ENCODE results near the gene TLE4.
"Not testable (repeated sequence)": the region's sequence is repeated elsewhere in the genome, so short reads cannot be mapped to it uniquely, and the experiment has no call there.

The TLE4 gene

DNA sequence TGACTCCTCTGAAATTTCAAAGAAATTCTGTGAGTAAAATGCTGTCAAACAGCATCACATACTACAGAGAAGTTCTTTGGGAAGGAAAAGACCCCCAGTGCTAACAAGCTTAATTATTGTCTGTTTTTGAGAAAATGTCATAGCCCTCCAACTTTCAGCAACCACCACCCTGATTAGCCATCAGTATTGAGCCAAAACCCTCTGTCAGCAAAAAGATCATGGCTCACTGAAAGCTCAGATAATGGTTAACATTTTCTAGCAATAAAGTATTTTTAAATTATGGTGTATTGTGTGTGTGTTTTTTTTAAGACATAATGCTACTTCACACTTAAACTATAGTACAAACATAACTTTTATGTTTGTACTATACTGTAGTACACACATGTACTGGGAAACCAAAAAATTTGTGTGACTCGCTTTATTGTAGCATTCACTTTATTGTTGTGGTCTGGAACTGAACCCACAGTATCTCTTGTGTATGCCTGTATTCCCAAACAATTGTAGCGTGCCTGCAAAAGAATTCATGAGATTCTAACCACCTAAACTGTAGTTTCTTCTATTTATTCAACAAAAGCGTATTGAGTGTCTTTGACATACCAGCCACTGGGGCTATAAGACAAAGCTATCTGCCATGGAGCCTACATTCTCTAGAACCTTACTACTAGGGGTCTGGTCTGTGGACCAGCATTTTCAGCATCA, 31.6 kb downstream of the TLE4 start:
- DNase-seq (ENCODE audit: low read depth in 2 of 2): no peak

DNA sequence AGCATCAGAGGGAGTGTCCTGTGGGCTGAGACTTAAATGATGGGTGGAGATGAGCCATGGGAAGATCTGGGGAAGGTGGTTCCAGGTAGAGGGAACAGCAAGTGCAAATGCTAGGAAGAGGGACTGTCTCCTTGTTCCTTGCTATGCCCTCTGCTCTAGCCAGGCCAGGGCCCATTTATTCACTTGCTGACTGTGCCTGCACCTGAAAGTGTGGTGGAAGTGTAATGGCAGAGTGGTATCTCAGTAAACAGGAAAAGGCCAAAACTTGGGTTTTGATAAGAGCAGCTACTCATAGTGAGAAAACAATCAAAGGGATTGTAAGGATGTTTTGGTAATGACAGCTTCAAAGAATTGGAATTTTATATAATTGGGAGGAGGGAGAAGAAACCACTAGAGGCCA, 32.4 kb downstream of the TLE4 start:
- no peak for DNase-seq (ENCODE audit: low read depth in 2 of 2)

DNA sequence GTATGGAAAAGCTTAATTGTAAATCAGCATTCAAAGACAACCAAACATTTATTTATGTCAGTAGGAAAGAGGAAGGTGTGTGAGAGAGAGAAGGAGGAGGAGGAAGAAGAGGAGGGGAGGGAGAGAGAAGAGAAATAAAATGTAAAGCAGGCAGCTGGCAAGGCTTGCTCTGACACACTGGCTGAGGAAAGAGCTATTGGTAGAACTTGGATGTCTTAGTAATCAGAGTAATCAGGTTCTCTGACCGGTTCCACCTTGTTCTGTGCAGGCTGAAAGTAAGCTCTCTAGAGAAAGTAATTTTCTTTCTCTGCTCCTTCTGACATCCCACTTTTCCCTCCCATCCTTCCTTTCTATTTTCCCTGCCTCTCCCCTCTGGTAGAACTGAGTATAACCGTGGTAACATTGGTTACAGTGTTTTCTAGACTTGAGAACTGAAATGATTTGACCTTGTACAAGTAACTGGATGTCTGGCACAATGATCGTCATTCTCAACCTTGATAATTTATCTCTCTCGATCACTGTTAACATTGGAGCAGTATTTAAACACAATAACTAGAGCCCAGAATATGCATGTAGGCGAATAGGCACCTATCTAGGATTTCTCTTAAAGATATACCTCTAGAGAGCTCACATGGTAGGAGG, 33.3 kb downstream of the TLE4 start:
- no peak for DNase-seq (ENCODE audit: low read depth in 2 of 2)

DNA sequence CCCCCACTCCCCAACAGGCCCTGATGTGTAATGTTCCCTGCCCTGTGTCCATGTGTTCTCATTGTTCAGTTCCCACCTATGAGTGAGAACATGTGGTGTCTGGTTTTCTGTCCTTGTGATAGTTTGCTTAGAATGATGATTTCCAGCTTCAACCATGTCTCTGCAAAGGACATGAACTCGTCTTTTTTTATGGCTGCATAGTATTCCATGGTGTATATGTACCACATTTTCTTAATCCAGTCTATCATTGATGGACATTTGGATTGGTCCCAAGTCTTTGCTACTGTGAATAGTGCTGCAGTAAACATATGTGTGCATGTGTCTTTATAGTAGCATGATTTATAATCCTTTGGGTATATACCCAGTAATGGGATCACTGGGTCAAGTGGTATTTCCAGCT, 34.8 kb downstream of the TLE4 start:
- DNase-seq (ENCODE audit: low read depth in 2 of 2): not testable (repeated sequence)

DNA sequence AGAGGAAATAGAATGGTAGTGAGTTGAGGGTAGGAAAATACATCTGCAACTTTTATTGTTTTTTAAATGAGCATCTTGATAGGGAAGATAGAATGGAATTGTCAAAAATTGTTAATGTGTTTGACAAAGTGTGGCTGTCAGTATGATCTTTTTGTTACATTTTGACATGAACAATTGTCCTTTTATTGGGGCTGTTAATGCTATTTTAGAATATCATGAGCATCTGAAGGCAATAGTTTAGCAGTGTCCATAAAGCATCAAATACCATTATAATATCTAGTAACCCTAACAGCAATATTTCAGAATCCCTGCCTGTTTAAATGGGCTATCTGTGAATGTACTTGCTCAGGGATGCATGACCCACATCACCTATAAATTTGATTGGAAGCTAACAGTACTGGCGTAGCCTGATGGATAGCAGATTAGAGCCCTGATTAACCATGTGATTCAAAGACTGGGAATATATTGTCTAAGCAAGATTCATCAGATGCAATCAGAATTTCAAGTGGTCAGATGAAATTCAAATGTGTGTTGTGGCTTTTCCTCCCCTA, 37.8 kb downstream of the TLE4 start:
- no peak for DNase-seq (ENCODE audit: low read depth in 2 of 2)

DNA sequence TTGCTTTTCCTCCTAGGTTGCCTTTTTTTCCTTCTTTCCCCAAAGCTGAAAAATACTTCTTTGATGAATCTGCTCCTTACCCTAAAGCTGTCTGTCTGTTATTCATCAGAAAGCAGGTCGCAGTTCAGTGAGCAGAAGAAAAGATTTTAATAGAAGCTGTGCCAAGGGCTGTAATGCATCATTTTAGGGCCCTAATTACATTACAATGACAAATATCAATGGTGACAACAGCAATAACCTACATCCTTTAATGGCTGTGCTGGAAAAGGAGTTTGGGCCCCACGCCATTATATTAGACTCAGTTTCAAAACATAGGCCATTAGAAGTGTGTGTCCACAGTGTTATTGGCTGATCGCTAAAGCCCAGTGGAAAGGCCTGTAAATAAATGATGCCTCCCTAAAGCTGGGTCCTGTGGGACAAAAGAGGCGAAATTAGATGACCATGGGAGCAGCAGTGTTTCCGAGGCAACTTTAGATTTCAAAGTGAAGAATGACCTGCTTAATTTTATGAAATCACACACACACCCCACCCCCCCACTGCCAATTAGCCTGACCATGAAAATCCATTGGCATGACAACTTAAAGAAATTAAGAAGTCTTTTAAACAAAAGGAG, 38.4 kb downstream of the TLE4 start:
- DNase-seq (ENCODE audit: low read depth in 2 of 2): no peak

DNA sequence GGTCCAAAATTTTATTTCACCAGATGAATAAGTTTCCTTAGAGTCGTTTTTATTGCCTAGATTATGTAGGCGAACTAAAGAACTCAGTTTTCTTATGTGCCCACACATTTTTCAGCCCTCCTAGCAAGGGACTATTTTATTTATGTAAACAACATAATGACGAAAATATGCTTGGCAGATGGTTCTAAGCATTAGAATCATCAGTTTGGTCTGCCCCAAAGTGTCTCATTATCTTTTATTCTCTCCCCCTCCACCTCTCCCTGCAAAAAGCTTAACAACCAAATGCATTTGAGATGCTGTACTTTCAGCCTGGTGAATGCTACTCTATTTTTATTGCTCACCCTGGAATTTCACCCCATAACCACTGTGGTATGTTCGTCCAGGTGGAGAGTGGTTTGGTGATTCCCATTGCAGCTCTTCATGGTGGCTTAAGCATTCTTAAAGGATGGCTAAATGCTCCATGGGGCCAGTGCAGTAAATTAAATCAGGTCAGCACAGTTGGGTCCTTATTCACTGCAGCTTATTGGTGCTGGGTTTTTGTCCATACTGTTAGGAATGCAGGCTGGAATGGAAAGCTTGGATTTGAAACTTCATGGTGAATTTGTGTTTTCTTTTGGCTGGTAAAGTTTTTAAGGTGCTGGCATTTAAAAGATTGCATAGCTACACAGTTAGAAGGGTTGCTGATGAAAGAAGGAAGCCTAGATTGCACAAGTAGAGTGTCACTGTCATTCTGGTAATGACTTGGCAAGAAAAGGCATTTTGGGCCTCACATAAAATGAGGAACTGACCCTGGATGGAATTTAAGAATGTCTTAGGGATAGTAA, 39.2 kb downstream of the TLE4 start:
- DNase-seq (ENCODE audit: low read depth in 2 of 2): no peak

DNA sequence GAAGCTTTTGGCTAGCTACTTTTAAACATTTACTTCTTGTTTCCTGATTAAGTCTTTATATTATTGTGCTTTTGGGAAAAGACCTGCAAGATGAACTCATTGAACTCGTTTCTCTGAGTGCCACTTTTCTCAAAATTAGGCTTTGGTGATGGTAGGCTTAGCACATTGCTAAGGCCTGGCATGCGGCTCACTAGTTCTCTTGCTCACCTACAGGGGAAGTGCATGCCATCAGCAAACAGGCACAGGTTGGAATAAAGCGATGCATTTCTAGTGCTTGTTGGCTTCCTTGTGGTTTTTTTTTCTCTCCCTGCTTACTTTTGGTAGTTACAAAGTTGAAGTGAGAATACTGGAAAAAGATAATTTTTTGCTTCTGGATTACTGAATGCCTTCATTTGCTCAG, 41.4 kb downstream of the TLE4 start:
- DNase-seq (ENCODE audit: low read depth in 2 of 2): no peak

DNA sequence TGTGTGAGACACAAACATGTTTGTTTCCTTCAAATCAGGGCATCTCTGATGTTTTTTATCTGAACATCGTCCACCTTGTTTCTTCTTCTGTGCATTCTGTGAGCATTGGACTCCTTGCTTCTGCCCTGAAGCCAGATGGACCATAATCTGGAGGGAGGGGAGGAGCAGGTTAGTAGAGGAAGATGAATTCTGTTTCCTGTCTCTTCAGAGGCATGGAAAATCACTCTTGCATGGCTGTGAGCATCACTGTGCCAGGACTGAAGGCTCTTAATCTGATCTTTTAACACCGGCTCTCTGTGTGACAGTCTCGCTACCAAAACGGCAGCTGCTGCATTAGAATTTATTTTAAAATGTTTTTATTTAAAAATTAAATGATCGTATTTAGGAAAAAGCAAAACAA, 43.3 kb downstream of the TLE4 start:
- DNase-seq (ENCODE audit: low read depth in 2 of 2): no peak

DNA sequence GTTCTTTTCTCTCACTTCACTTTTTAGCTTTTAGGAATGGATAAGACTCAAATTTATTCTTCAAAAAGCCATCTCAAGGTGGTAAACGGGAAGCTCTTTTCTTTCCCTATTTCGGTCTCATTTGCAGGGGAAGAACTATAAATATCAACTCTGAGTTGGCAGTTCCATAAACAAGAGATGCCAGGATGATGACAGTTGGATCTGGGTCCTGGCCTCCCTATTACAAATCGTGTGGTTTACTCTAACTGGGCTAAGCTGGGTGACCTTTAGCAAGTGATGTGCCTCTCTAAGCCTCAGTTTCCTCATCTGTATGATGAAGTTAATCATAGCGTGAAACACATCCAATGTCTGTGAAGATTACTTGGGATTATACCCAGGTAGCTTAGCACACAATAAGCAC, 44.2 kb downstream of the TLE4 start:
- no peak for DNase-seq (ENCODE audit: low read depth in 2 of 2)

DNA sequence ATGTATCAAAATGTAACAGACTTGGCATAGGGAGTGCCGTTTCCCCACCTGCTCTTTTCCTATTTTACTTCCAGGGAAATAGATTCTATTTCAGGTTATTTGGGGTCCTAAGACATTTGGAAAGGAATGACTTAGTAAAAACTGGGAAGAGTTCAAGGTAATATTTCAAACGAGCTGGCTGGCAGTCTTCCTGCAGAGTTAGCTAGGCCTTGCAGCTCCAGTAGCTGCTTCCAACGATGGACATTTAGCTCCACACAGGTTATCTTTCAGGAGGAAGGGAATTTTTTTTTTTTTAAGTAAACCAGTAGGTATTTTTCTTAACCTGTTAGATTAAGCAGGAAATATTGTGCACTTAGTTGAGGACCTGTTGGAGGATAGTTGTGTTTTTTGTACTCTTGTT, 45.2 kb downstream of the TLE4 start:
- no peak for DNase-seq (ENCODE audit: low read depth in 2 of 2)

DNA sequence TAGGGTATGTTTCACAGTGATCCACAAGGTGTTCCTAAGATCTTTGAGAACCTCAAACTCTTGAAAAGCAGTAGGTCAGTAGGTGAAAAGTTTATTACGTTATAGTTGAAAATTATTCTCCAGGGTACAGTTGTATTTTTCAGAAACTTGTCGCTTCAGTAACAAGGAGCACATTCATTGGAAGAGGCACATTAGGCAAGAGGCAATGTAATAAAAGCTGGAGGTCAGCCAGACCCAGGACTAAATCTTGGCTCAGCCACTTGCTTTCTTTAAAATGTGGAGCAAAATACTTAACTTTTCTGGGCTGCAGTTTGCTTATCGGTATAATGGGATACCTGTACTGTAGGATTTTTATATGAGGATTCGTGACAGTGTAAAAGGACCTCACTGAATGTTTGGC, 45.6 kb downstream of the TLE4 start:
- DNase-seq (ENCODE audit: low read depth in 2 of 2): no peak

DNA sequence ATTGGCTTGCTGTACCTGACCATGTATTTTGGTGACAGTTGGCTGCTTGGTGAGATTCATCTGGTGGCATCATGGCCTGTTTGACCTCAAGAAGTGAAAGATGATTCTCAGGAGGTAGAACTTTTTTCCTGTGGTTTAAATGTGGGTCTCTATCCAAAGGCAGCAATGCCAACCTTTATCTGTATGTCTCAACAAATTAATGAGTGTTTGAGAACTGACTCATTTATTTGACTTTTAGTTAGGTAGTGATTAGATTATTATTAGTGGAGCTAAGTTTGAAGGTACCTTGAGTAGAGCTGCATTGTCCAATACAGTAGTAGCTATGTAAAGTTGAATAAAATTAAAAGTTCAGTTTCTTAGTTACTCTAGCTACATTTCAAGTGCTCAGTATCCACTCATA, 48.2 kb downstream of the TLE4 start:
- no peak for DNase-seq (ENCODE audit: low read depth in 2 of 2)

DNA sequence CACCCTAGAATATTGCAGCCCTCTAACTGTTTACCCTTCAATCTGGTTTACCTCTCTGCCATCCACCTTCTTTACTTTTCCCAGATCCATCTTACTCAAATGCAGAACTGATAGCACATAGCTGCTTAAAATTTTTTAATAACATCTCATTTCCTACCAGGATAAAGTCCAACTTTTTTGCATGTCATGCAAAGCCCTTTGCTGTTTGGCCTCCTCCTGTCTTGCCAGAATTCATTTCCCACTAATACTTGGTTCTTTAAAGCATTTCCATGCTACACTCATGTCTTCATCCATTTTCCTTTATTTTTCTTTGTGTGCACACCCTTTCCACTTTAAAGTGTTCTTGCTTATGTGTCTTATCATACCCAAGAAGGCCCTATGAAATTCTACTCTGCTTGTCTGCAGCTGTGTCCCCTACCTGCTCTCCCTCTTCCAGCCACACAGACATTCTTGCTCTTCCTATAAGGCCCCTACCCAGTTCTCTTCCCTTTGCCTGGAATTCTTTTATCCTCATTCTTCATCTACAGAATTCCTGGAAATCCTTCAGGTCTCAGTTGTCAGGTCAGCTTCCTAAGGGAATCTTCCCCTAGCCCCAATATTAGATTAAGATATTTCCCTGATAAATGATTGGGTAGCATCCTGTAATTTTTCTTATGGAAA, 50.3 kb downstream of the TLE4 start:
- no peak for DNase-seq (ENCODE audit: low read depth in 2 of 2)

DNA sequence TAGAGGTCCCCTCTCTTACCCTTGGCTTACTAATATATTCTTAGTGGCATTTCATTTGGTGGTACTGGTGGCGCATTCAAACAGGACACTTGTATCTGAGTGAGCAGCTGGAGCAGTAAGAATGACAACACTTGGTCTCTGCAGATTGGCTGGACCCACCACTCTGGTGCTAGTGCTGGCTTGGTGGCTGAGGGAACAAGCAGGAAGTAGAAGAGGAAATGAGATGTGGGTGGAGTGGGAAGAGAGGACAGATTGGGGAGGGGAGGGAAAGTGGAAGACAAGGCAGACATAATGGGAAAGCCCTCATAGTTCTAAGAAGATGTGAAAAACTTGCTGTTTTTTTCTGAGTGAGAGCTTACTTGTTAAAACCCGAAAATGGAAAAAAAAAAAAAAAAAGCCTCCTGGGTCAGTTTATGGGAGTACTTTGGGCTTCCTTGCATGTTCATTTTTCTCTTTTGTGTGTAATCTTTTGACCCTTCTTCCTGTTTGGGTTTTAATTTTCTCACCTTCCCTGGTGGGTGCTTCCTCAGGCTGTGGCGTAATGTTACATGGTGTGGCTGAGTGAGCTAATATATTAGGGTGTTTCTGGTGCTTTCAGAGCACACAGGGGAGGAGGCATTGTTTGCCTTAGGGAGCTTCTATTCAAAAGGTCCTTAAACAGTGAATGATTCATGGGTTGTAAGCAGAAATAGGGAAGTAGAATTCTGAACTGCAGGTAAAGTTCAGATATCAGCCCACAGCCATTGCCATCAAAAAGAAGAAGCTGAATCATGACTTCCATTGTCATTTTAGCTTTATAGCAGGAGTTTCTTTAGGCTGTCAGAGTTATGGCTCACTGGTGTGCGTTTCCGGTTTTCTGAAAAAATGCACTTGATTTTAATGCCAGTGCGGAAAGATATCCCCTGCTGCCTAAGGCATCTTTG, 52.3 kb downstream of the TLE4 start:
- DNase-seq (ENCODE audit: low read depth in 2 of 2): peak; percentile 2 to 7

DNA sequence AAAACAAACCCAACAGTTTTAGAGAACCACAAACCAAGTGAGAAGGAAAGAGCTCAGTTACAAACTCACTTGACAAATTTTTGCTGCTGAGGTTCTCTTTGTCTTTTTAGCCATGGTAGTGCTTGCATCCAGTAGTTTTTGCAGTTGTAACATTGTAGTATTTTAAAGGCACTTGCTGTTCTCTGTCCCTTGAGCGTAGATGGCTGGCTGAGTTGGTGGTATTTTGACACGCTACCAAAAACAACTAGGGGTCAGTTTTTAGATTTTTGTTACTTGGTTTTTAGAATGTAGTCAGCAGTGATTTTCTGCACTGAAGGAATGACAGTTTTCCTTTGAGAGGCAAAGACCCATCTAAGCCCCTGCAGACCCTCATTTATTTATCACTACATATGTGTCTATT, 58.0 kb downstream of the TLE4 start:
- no peak for DNase-seq (ENCODE audit: low read depth in 2 of 2)

DNA sequence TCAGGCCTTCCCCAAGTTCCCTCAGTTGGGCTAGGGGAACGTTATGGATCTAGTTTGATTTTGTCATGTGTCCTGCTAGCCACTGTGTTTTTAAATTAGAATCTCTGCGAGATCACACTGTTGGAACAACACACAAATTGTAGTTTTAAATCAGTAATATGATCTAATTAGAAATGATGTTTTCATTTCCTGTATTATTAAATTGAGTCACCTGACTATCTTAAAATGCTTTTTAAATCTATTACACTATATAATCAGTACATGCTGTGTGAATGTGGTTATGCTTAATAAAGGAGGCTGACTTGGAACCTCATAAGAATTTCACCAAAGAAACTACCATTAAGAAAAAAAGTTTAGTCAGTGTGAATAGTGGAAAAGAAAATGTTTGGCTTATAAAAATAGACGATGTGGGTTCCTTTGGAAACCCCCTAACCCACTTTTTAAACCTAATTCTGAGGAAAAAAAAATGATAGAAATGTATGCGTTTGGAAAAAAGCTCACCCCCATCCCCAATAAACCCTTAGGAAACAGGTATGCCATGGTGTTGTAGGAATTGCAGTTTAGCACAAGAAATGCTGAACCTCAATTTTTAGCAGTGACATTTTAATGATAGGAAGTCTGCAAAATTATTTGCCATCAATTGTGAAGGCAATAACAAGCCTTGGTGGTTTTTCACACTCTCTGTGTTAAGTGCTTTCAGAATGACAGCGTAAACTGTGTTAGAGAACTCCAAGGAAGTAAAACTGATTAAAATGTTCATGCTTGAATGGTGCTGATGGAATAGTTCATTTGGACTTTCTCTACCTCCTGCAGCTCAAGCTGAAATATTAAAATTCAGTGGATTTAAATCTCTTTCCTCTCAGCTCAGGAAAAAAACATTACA, 59.0 kb downstream of the TLE4 start:
- no peak for DNase-seq (ENCODE audit: low read depth in 2 of 2)

DNA sequence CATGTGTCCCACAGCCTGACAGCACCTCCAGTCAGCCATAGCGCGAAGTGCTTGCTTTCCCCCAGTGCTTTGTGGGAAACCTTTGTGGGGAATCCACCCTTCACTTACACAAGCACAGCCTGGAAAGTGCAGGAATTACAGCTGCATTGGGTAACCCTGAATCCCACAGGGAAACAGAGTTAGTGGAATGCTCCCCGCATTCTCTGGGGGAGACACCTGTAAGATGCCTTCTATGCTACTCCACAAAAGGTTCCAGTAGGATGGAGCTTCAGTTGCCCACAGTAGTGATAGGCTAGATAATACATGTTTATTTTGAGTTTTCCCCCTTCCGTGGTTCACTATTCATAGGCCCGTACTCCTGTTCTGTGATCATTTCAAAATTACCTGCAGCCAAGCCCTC, 60.3 kb downstream of the TLE4 start:
- no peak for DNase-seq (ENCODE audit: low read depth in 2 of 2)

DNA sequence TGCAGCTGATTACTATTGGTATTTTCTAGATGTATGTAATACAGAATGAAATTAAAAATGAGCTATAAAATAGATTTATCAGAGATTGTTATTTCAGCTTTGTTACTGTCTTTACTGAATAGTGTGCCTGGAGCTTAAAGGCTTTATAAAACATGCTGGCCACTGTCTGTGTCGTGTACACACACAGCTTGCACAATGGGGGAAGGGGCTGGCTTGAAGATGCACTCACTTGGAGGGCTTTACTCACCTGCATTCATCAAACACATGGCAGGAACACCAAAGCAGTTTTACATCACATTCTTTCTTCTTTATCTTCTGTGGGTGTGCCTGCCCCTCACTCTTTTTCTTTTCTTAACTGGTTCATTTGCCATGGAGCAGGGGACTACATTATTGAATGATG, 60.9 kb downstream of the TLE4 start:
- no peak for DNase-seq (ENCODE audit: low read depth in 2 of 2)

DNA sequence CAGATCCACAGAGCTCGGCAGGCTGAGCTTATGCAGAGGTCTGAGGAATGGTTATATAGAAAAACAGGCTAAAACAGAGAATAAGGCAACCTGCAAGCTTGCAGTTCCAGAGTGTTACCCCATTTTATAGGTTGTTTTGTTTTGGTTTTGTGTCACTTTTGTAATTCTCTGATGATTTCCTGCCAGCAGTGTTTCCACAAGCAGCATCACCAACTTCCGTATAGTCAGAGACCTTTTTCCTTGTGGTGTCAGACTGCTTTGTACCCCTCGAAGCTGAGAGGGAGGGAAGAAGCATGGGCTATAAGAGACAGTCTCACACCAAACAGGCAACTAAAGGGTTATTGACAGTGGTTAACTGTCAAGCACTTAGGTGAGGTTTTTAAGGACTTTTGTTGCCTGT, 61.8 kb downstream of the TLE4 start:
- DNase-seq (ENCODE audit: low read depth in 2 of 2): no peak

All from stimulated activated CD8-positive, alpha-beta memory T cell treated with anti-CD3 and anti-CD28 coated beads, Interleukin-7, amount 100 ng/mL, for 1 hour (primary cell).